GM21447 (cell line): Measurements from ENCODE around the gene EHBP1L1.

Experiments used
- ATAC-seq: cut with Tn5 transposase; IDR thresholded peaks from one replicate; pipeline ENCODE4 v1.9.1; 2021; ENCODE audit not compliant: unreplicated experiment

The EHBP1L1 gene

GRCh38 chr11:65576867-65577755 is 1.3 kb downstream of the EHBP1L1 start:
- ATAC-seq: no peak

GRCh38 chr11:65577756-65578109 is 1.9 kb downstream of the EHBP1L1 start:
- no peak for ATAC-seq

- ATAC-seq: no peak
These were observed 2.3 kb downstream of the EHBP1L1 start for GRCh38 chr11:65578134-65578533.

- ATAC-seq: no peak
These were observed 2.8 kb downstream of the EHBP1L1 start for GRCh38 chr11:65578667-65579066.

GRCh38 chr11:65579291-65579690 is 3.4 kb downstream of the EHBP1L1 start:
- ATAC-seq: no peak

- ATAC-seq: no peak
These were observed 4.3 kb downstream of the EHBP1L1 start for GRCh38 chr11:65580031-65580692.

GRCh38 chr11:65580756-65581155 is 4.9 kb downstream of the EHBP1L1 start:
- no peak for ATAC-seq

GRCh38 chr11:65581928-65582327 is 6.1 kb downstream of the EHBP1L1 start:
- no peak for ATAC-seq

- ATAC-seq: no peak
These were observed 7.7 kb downstream of the EHBP1L1 start for GRCh38 chr11:65583589-65583988.

- ATAC-seq: no peak
These were observed 8.3 kb downstream of the EHBP1L1 start for GRCh38 chr11:65584106-65584505.

GRCh38 chr11:65584723-65585171 is 8.9 kb downstream of the EHBP1L1 start:
- ATAC-seq: no peak

GRCh38 chr11:65585396-65586246 is 9.8 kb downstream of the EHBP1L1 start:
- no peak for ATAC-seq

- no peak for ATAC-seq
These were observed 10.4 kb downstream of the EHBP1L1 start for GRCh38 chr11:65586247-65586630.

GRCh38 chr11:65586676-65587075 is 10.8 kb downstream of the EHBP1L1 start:
- no peak for ATAC-seq

GRCh38 chr11:65588199-65589054 is 12.6 kb downstream of the EHBP1L1 start:
- peak; percentile 87 for ATAC-seq

GRCh38 chr11:65589444-65590239 is 13.8 kb downstream of the EHBP1L1 start:
- no peak for ATAC-seq

GRCh38 chr11:65590240-65590738 is 14.4 kb downstream of the EHBP1L1 start:
- ATAC-seq: no peak

- no peak for ATAC-seq
These were observed 16.3 kb downstream of the EHBP1L1 start for GRCh38 chr11:65591939-65592857.
